ENCODE data around the gene GNB1. TPM values are rescaled to one million over a fixed set of nuclear protein-coding genes. Genes with fewer than 3 reads are reported as not detected.
A peak's percentile ranks its signal among the peaks of the same experiment; 100 is the strongest.

The GNB1 gene
- total RNA-seq, 4 donors from 2014 or later: 54.3 to 102 (median 74.7) TPM

DNA sequence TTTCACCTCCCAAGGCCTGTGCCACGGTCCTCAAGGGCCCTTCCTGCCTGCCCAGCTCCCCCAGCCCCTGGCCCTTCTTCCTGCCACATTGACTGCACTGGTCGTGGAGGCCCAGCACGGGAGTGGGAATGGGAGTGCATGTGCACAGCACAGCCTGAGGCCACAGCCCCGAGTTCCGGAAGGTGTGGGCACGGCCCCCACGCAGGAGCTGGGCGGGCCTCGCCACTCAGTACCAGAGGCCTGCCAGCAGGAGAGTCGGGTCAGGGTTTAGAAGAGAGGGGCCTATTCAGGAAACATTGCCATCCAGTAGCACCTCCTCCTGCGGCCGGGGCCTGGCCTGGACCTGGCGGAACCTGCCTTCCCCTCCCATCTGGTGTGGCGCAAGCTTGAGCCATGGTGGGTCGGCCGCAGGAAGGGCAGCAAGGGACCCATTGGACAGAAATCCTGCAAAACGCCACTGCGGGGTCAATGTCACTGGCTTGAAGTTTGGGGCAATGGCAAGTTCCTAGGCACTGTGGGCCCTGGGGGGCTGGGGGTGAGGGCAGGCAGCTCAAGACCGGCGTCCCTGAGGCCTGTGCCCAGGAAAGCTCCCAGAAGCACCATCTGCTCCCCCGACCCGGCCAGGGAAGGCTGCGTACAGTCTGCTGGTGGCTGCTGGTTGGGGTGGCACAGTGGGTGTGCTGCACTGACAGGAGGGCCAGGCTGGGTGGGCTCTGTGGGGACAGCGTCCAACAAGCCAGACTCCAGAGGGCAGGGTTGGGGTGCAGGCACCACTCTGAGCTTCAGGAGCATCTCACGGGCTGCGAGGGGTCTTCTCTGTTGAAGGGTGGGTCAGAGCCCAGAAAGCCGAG lies 29.9 kb upstream of the GNB1 start:
- H3K27ac ChIP-seq: no peak overlapping the region
- no peaks in the 10 kb centered on the region for H3K36me3 ChIP-seq
- no peak for DNase-seq
- no peak overlapping the region for H3K4me3 ChIP-seq
- intact Hi-C loops (cut with DNase I): no loop called here
- no peaks in the 10 kb centered on the region for H3K9me3 ChIP-seq
- 70 to 80% methylated on average over 4 to 5 of the region's 27 CpGs for WGBS, 2 donors
- H3K27me3 ChIP-seq: no peaks in the 10 kb centered on the region
- peaks cover 11 to 31% (median 12%) of the 10 kb centered on the region in 3 donors for H3K4me1 ChIP-seq
- TF ChIP-seq, protein P1, sequence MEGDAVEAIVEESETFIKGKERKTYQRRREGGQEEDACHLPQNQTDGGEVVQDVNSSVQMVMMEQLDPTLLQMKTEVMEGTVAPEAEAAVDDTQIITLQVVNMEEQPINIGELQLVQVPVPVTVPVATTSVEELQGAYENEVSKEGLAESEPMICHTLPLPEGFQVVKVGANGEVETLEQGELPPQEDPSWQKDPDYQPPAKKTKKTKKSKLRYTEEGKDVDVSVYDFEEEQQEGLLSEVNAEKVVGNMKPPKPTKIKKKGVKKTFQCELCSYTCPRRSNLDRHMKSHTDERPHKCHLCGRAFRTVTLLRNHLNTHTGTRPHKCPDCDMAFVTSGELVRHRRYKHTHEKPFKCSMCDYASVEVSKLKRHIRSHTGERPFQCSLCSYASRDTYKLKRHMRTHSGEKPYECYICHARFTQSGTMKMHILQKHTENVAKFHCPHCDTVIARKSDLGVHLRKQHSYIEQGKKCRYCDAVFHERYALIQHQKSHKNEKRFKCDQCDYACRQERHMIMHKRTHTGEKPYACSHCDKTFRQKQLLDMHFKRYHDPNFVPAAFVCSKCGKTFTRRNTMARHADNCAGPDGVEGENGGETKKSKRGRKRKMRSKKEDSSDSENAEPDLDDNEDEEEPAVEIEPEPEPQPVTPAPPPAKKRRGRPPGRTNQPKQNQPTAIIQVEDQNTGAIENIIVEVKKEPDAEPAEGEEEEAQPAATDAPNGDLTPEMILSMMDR (IDR thresholded peaks at IDR 0.05): no peak
- TF ChIP-seq POLR2A (IDR thresholded peaks at IDR 0.05): no peak

DNA sequence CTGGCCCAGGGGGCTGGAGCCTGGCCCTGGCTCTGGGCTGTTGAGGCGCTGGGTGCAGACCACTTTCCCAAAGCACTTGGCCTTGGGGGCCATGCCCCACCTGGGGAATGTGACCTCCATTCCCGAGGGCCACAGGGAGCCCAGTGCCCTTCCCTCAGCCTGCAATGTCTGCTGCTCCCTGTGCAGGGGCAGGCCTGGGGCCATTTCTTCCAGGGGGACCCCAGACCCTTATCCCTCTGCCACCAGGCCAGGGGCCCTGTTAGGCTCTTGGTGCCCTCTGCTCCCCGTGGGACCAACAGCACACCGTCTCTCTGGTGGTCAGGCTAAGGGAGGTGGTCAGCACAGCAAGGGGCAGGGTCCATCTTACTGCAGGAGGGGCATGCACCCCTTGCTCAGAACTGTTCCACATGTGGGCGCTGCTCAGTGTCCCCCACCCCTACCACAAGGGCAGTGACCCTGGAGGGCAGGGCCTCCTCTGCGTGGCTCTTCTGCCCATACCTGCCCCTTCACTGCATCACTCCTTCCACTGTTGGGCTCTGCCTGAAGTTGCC lies 29.2 kb upstream of the GNB1 start:
- peak overlapping the region; percentile 7 to 75 (median 51) for H3K4me3 ChIP-seq
- H3K27me3 ChIP-seq: no peaks in the 10 kb centered on the region
- H3K36me3 ChIP-seq: no peaks in the 10 kb centered on the region
- intact Hi-C loops (cut with DNase I): no loop called here
- H3K9me3 ChIP-seq: no peaks in the 10 kb centered on the region
- peak overlapping the region; percentile 44 to 79 (median 73) for H3K27ac ChIP-seq
- TF ChIP-seq POLR2A (IDR thresholded peaks at IDR 0.05): no peak
- TF ChIP-seq, protein P1 (IDR thresholded peaks at IDR 0.05): no peak
- DNase-seq: no peak
- peaks cover 11 to 38% (median 12%) of the 10 kb centered on the region in 3 donors for H3K4me1 ChIP-seq
- WGBS, 2 donors: 54% methylated on average over 2 of the region's 6 CpGs; no CpG with 5 or more reads in 1 of the 2 donors

DNA sequence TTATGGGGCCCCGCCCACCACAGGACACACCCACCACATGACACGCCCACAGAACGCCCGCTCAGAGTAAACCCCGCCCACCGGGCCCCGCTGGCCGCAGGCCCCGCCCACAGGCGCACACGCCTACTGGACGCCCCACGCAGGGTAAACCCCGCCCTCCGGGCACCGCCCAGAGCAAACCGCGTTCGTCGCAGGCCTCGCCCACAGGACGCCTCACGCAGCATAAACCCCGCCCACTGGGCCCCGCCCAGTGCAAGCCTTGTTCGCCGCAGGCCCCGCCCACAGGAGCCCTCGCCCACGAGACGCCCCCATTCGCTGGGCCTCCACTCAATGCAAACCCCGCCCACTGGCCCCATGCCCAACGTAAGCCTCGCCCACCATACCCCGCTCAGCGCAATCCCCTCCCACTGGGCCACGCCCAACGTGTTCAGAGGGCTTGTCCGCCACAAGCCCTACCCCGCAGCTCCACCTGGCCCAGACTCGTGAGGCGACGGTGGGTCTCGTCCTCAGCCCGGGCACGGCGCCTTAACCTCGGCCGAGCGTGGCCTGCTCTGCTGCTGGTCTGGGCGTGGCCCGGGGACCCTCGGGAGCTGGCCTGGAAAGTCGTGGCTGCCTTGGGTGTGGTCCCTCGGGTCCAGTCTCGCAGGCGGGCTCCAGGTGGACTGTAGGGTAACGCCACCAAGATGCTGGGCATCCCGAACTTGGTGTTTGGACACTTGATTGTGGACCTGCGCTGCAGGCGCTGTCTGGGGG lies 28.6 kb upstream of the GNB1 start:
- H3K27ac ChIP-seq: peak overlapping the region; percentile 44 to 79 (median 73)
- peak; percentile 90 for DNase-seq
- H3K4me3 ChIP-seq: peak overlapping the region; percentile 43 to 75 (median 51)
- no peaks in the 10 kb centered on the region for H3K9me3 ChIP-seq
- H3K27me3 ChIP-seq: peaks cover 0 to 1% (median 0%) of the 10 kb centered on the region in 4 donors
- WGBS, 2 donors: 0% methylated on average over 3 of the region's 62 CpGs; no CpG with 5 or more reads in 1 of the 2 donors
- TF ChIP-seq POLR2A (IDR thresholded peaks at IDR 0.05): no peak
- TF ChIP-seq, protein P1 (IDR thresholded peaks at IDR 0.05): no peak
- H3K36me3 ChIP-seq: no peaks in the 10 kb centered on the region
- intact Hi-C loops (cut with DNase I): no loop called here
- peaks cover 11 to 44% (median 14%) of the 10 kb centered on the region in 3 donors for H3K4me1 ChIP-seq

DNA sequence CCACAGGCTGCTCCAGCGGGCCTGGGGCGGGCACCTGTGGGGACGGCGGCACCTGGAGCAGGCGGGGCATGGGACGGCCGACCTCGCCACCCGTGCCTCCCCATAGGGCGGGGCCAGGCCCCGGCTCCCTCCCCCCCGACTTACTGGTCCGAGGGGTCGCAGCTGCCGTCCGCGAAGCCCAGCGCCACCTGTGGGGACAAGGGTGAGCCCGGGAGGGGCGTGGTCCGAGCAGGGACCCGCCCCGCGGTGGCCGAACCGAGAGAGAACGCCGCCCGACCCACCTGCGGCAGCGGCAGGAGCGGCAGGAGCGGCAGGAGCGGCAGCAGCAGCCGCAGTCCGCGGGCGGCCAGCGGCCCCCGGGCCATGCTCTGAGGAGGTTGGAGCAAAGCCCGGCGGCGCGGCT lies 28.0 kb upstream of the GNB1 start, which contains the start of gene TMEM52:
Gene TMEM52, minus strand, starts transcription at position 379 of the 403 bp plus-strand sequence. Its CDS starts 14 bp downstream, at position 365.
- Histone ChIP-seq H3K4me1 (peaks cover 11 to 50% (median 14%) of the 10 kb centered on the region in 3 donors), H3K4me3 (peak within 1 kb of the TSS; percentile 43 to 75 (median 51)), H3K27me3 (peaks cover 0 to 5% (median 0%) of the 10 kb centered on the region in 4 donors), H3K36me3 (no peaks in the 10 kb centered on the region), H3K9me3 (no peaks in the 10 kb centered on the region), H3K27ac (peak within 1 kb of the TSS; percentile 44 to 79 (median 73))
- peak in 1 of 4 donors; percentile 41 for TF ChIP-seq POLR2A (IDR thresholded peaks at IDR 0.05)
- TF ChIP-seq, protein P1 (IDR thresholded peaks at IDR 0.05): peak in 1 of 6 experiments; percentile 12
- WGBS, 2 donors: no CpG with 5 or more reads among the region's 44 CpGs
- DNase-seq: no peak
- intact Hi-C loops (cut with DNase I): no loop called here
